K562 (cell line): ENCODE data around the gene CAV1. TPM values are rescaled to one million over a fixed set of nuclear protein-coding genes. Genes with fewer than 3 reads are reported as not detected.

Experiments
- CBX2 ChIP-seq: fragments of 200-600 bp; sonication (generic); IDR thresholded peaks from one replicate; pipeline ENCODE4 v1.6.1; 2012; ENCODE audit warnings: mild to moderate bottlenecking, low read length, inconsistent platforms; ENCODE audit not compliant: insufficient read depth, poor library complexity, severe bottlenecking
- EP300 ChIP-seq: IDR thresholded peaks from 2 replicates; pipeline ENCODE4 v1.6.1; 2012; ENCODE audit warnings: low read length, improper control_type of control experiment
- FOXK2 ChIP-seq, 2 experiments: fragments of 450-650 bp; IDR thresholded peaks in 1 of 2; conservative IDR thresholded peaks in 1 of 2; 2 replicates each; pipeline ENCODE4 v1.6.1; 2016; ENCODE audit warnings: low read depth in 2 of 2, mild to moderate bottlenecking in 1 of 2
- HNRNPUL1 ChIP-seq: fragments of 200-400 bp; formaldehyde crosslinking; IDR thresholded peaks from 2 replicates; pipeline ENCODE4 v1.6.1; 2017; ENCODE audit warnings: low read length
- KLF1 ChIP-seq: fragments of 450-650 bp; IDR thresholded peaks from 2 replicates; pipeline ENCODE4 v1.6.1; 2016; ENCODE audit warnings: missing genetic modification characterization, missing compliant biosample characterization
- LCOR ChIP-seq: sonication (generic); formaldehyde crosslinking; IDR thresholded peaks from 2 replicates; pipeline ENCODE4 v1.8.0; 2022; ENCODE audit warnings: mild to moderate bottlenecking, missing genetic modification reagents
- MAX ChIP-seq: sonication (generic); formaldehyde crosslinking; IDR thresholded peaks from 2 replicates; pipeline ENCODE4 v1.9.0; 2022; ENCODE audit warnings: mild to moderate bottlenecking, missing genetic modification reagents
- MED1 ChIP-seq: sonication (generic); formaldehyde crosslinking; IDR thresholded peaks from 2 replicates; pipeline ENCODE4 v1.8.1; 2023; ENCODE audit warnings: missing genetic modification reagents, borderline replicate concordance
- PBX2 ChIP-seq, 2 experiments: IDR thresholded peaks in 1 of 2; conservative IDR thresholded peaks in 1 of 2; 2 replicates each; pipeline ENCODE4 v1.6.1; 2016; ENCODE audit warnings: low read depth in 2 of 2, mild to moderate bottlenecking in 1 of 2, missing compliant biosample characterization in 1 of 2, missing genetic modification characterization in 1 of 2, moderate library complexity in 1 of 2
- PTTG1 ChIP-seq: fragments of 450-650 bp; IDR thresholded peaks from 2 replicates; pipeline ENCODE4 v1.6.1; 2016; ENCODE audit warnings: low read depth, mild to moderate bottlenecking, missing genetic modification characterization, missing compliant biosample characterization
- RREB1 ChIP-seq: fragments of 250-450 bp; sonication (Bioruptor Pico); IDR thresholded peaks from 2 replicates; pipeline ENCODE4 v1.4.0; 2020
- SIRT6 ChIP-seq: IDR thresholded peaks from one replicate; pipeline ENCODE4 v1.6.1; 2012; ENCODE audit warnings: low read depth, mild to moderate bottlenecking, control low read depth, inconsistent platforms, low read length, moderate library complexity
- TAF15 ChIP-seq: fragments of 200-400 bp; formaldehyde crosslinking; IDR thresholded peaks from 2 replicates; pipeline ENCODE4 v1.6.1; 2017; ENCODE audit warnings: mild to moderate bottlenecking, low read depth, low read length, moderate library complexity
- TAF7 ChIP-seq: fragments of 450-650 bp; IDR thresholded peaks from 2 replicates; pipeline ENCODE4 v1.6.1; 2016; ENCODE audit warnings: missing genetic modification characterization, missing compliant biosample characterization
- THRAP3 ChIP-seq: fragments of 450-650 bp; IDR thresholded peaks from 2 replicates; pipeline ENCODE4 v1.6.1; 2016; ENCODE audit warnings: mild to moderate bottlenecking, inconsistent platforms, borderline replicate concordance
- WHSC1 ChIP-seq: IDR thresholded peaks from one replicate; pipeline ENCODE4 v1.6.1; 2012; ENCODE audit warnings: low read length, control low read depth, inconsistent platforms
- ZBTB8A ChIP-seq: fragments of 450-650 bp; IDR thresholded peaks from 2 replicates; pipeline ENCODE4 v1.6.1; 2018; ENCODE audit warnings: mild to moderate bottlenecking, moderate library complexity; ENCODE audit not compliant: partially characterized antibody
- ZC3H8 ChIP-seq: fragments of 450-650 bp; IDR thresholded peaks from 2 replicates; pipeline ENCODE4 v1.6.1; 2017
- polyA plus RNA-seq, 8 experiments: library from polyadenylated mRNA; depleted of rRNA in 4 of 8; stranded (reverse) in 5 of 8; unstranded in 3 of 8; fragments of >200 nt; fragmentation: Nextera tagmentation in 2 of 8; fragmentation: Illumina TruSeq in 1 of 8; extraction: Ambion mirVana in 2 of 8; extraction: Trizol in 1 of 8; gene quantifications; 2 replicates each; pipeline versions ENCODE4 v1.2.1 to v1.2.3, GENCODE V29; 2011 to 2014; ENCODE audit warnings: inconsistent platforms in 1 of 8, missing spikeins in 1 of 8
- total RNA-seq, 7 experiments: library from RNA; depleted of rRNA in 6 of 7; stranded (reverse); fragments of >200 nt in 6 of 7; fragmentation: Illumina TruSeq in 2 of 7; extraction: Trizol in 2 of 7; gene quantifications; 2 replicates each; pipeline versions ENCODE4 v1.2.1 to v1.2.3, GENCODE V29; 2011 to 2021; ENCODE audit warnings: low replicate concordance in 1 of 7

CAV1 gene
- total and polyA plus RNA-seq, 9 of the 15 experiments (the other 6 are each of a cell fraction or from before 2014, with no cell fraction given), result 0.08 to 1.5 (median 0.63) TPM

- no peak for TF ChIP-seq KLF1 (tag)
- TF ChIP-seq MED1 (CRISPR knock-in tag), result no peak
- TF ChIP-seq RREB1 (CRISPR knock-in tag), result peak; percentile 80; the same call in 1 of the 2 replicates
- TF ChIP-seq HNRNPUL1, result no peak
- no peak for TF ChIP-seq SIRT6
- no peak for TF ChIP-seq PBX2 (CRISPR knock-in tag; IDR thresholded peaks at IDR 0.05; ENCODE audit: low read depth)
- TF ChIP-seq PBX2 (tag; conservative IDR thresholded peaks at IDR 0.05; ENCODE audit: low read depth), result no peak
- TF ChIP-seq WHSC1, result no peak
- no peak for TF ChIP-seq ZBTB8A
- TF ChIP-seq CBX2, result no peak
- no peak for TF ChIP-seq PTTG1
- TF ChIP-seq THRAP3, result no peak
- TF ChIP-seq EP300, result no peak
- TF ChIP-seq ZC3H8, result no peak
- TF ChIP-seq FOXK2 (conservative IDR thresholded peaks at IDR 0.05 in 1 of 2, IDR thresholded peaks at IDR 0.05 in 1 of 2; ENCODE audit: low read depth in 2 of 2), result 0 out of 4 replicates have a peak, but pooled peaks of 1 of the 2 experiments have one; percentile 19
- no peak for TF ChIP-seq TAF15
- peak; percentile 3; the same call in 1 of the 2 replicates for TF ChIP-seq LCOR (CRISPR knock-in tag)
- TF ChIP-seq MAX (CRISPR knock-in tag), result peak; percentile 61
- no peak for TF ChIP-seq TAF7 (tag)
Observed at GRCh38 chr7:116499168-116500077, 25.4 kb upstream of the CAV1 start, which contains the start of gene CAV2 (continued).
